ENCODE measurements around the gene OR4K15.
"Not testable (repeated sequence)": the region's sequence is repeated elsewhere in the genome, so short reads cannot be mapped to it uniquely, and the experiment has no call there.

OR4K15 gene, protein sequence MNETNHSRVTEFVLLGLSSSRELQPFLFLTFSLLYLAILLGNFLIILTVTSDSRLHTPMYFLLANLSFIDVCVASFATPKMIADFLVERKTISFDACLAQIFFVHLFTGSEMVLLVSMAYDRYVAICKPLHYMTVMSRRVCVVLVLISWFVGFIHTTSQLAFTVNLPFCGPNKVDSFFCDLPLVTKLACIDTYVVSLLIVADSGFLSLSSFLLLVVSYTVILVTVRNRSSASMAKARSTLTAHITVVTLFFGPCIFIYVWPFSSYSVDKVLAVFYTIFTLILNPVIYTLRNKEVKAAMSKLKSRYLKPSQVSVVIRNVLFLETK

GRCh38 chr14:19975291-19975690 lies at the start of gene OR4K15:
TSS of gene OR4K15 (plus strand) at chr14:19975591. CDS start at chr14:19975591, 0 bp downstream.
- no peak for DNase-seq (ENCODE audit: low read depth in 1 of 2, low spot score in 1 of 2)

DNA sequence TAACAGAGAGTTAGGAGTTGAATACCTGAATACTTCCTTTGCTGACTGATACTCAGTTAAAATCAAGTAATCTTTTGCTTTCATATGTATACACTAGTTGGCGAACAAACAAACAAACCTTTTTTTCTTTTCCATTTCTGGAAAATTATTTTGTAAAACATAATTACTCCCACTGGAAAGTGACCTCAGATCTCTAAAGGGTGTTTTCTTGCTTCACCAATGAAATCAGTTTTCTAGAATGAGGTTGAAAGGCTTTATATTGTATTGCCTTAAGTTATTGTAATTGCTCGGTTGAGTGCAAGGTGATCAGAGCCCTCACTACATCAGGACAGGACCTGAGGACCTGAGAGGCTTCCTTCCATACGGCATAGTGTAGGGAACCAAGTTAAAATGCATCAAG lies 44.8 kb upstream of the OR4K15 start, which contains the start of gene OR4K1:
Gene OR4K1 (plus strand): TSS at position 301 of the 400 bp plus-strand sequence. CDS start 4,750 bp downstream, outside the sequence.
- no peak for DNase-seq (ENCODE audit: low read depth in 1 of 2, low spot score in 1 of 2)

DNA sequence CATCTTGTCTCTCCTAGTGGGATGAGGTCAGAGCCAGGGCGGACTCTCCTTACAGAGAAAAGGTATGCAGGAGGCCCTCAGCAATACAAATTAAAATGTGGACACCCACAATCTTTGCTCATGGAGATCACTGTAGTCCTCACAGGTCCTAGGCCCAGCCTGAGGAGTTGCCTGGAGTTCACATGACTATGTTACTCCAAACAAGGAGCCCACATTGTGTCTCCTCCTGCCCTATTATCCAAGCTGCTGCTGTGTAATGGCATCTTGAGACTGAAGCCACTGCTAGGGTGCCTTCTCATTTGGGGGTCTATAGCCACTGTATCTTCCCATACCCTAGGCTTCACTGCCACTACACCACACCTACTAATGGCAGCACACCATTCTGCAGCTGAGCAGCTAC lies 33.7 kb upstream of the OR4K15 start:
- no peak for DNase-seq (ENCODE audit: low read depth in 1 of 2, low spot score in 1 of 2)

DNA sequence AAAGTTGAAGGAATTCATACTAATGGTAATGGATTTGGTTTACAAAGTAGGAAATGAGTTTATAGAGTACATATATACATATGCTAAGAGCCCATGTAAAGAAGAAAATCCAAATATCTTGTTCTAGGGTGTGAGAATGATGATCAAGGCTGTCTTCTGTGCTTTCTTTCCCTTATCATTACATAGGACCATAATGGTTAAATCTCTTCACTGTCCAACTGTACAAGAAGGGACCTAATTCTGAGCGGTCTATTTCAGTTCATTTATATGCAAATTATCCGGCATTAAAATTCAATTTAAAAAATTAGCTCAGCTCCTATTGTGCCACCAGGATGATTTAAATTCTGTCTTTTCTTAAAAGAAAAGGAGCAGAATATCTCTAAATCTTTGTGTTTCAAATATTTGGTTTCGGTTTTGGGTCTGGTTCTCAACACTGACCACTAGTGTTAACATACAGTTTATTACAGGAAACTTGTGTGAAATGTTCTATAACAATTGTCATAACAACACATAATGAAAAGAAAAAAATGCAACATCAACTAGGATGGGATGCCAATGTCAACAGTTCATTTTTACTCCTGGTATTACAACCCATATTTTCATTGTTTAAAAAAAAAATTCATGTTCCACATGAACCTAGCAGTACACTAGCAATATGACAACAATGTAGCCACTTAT lies 27.8 kb upstream of the OR4K15 start:
- no peak for DNase-seq (ENCODE audit: low read depth in 1 of 2, low spot score in 1 of 2)

- DNase-seq (ENCODE audit: low read depth in 1 of 2, low spot score in 1 of 2): no peak
Measured at GRCh38 chr14:19949218-19949617, 26.2 kb upstream of the OR4K15 start.

DNA sequence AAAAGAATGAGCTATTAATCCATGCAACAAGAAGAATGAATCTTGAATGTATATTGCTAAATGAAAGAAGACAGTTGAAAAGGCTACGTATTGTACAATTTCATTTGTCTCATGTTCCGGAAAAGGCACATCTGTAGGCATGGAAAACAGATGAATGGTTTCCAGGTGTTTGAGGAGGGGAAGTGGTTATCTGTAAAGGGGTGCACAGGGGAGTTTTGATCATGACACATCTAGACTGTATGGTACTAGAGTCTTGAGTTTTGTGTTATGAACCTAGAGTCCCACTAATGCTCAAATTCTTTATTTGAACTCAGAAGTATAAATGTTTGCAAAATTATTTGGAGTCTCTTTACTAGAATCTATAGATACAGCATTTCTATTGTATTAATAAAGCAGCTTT lies 5.7 kb upstream of the OR4K15 start:
- DNase-seq (ENCODE audit: low read depth in 1 of 2, low spot score in 1 of 2): not testable (repeated sequence)

GRCh38 chr14:19974844-19975243 lies 547 bp upstream of the OR4K15 start:
- DNase-seq (ENCODE audit: low read depth in 1 of 2, low spot score in 1 of 2): no peak

- no peak for DNase-seq (ENCODE audit: low read depth in 1 of 2, low spot score in 1 of 2)
Measured at GRCh38 chr14:19993438-19993837, 18.0 kb downstream of the OR4K15 start.

GRCh38 chr14:20001863-20002262 lies 26.5 kb downstream of the OR4K15 start, which contains the start of gene OR4Q2:
TSS of gene OR4Q2 (plus strand) at chr14:20002163.
- DNase-seq (ENCODE audit: low read depth in 1 of 2, low spot score in 1 of 2): no peak

- DNase-seq (ENCODE audit: low read depth in 1 of 2, low spot score in 1 of 2): no peak
Measured at GRCh38 chr14:20002319-20002718, 26.9 kb downstream of the OR4K15 start.

DNA sequence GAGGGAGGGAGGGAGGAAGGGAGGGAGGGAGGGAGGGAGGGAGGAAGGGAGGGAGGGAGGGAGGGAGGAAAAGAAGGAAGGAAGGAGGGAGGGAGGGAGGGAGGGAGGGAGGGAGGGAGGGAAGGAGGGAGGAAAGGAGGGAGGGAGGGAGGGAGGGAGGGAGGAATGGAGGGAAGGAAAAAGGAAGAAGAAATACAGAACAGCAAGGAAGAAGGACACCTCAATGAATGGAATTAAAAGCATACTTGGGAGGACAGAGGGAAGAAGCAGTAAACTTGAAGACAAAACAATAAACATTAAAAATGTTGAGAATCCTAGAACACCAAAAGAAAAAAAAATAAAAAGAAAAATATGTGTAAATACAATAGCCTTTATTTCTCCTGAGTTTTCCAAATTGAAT lies 32.8 kb downstream of the OR4K15 start:
- DNase-seq (ENCODE audit: low read depth in 1 of 2, low spot score in 1 of 2): no peak

DNA sequence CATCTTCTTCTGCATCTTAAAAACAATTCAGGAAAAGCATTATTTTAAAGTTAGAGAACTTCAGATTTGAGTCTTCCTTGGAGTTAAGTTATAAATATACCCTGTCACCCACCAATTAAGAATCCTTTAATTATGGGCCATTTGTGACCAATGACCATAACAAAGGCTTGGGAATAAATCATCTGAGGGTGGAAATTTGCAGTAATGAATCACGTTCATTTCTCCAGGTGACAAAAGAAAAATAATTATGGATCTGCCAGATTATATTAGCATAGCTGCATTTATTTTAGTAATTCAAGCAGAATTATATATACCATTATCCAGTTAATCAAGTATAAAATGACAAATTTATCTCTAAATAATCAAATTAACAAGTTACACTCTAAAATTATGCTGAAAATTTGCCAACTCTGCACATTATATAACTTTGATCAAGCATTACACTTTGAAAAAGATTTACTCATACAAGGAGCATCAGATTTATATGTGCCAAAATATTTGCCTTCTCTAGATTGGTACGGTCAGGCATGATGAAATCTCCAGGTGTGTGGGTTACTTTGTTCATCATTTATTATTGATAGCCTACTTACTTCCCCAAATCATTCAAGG lies 44.0 kb downstream of the OR4K15 start, which contains the start of gene OR4K14:
Gene OR4K14 (minus strand): TSS at position 51 of the 609 bp plus-strand sequence. CDS start 4,114 bp downstream, outside the sequence.
- no peak for DNase-seq (ENCODE audit: low read depth in 1 of 2, low spot score in 1 of 2)
